Activated naive CD4-positive, alpha-beta T cell treated with anti-CD3 and anti-CD28 coated beads, Interleukin-2, amount 50 U/mL, for 72 hours (primary cell): Measurements from ENCODE around the gene OSBPL9. TPM values are rescaled to one million over a fixed set of nuclear protein-coding genes. Genes with fewer than 3 reads are reported as not detected.
"Not testable (repeated sequence)": the region's sequence is repeated elsewhere in the genome, so short reads cannot be mapped to it uniquely, and the experiment has no call there.

Experiments used
- ATAC-seq, 2 donors: fragments of 150-1000 bp; cut with Tn5 transposase; 2 replicates each; pipeline ENCODE4 v1.10.0; 2021; ENCODE audit warnings: mild to moderate bottlenecking in 2 of 2, moderate library complexity in 2 of 2
- DNase-seq, 2 donors: peaks; one replicate each; pipeline ENCODE4 v3.0.0; 2021 to 2022; ENCODE audit warnings: low spot score in 2 of 2
- H3K27ac Mint-ChIP-seq, 2 donors: one replicate each; pipeline ENCODE4 v1.8.0; 2022; ENCODE audit warnings: mild to moderate bottlenecking in 2 of 2, mixed read lengths in 2 of 2
- H3K36me3 Mint-ChIP-seq, 2 donors: one replicate each; pipeline ENCODE4 v1.8.0; 2022; ENCODE audit warnings: mixed read lengths in 2 of 2
- H3K9me3 Mint-ChIP-seq, 2 donors: one replicate each; pipeline ENCODE4 v1.8.0; 2022; ENCODE audit warnings: mixed read lengths in 2 of 2
- total RNA-seq, 2 donors: library from RNA; stranded (reverse); gene quantifications; one replicate each; pipeline ENCODE4 v1.2.3, GENCODE V29; 2022

Gene OSBPL9
- total RNA-seq, 2 donors from 2014 or later, result 36.1 to 63.4 TPM

DNA sequence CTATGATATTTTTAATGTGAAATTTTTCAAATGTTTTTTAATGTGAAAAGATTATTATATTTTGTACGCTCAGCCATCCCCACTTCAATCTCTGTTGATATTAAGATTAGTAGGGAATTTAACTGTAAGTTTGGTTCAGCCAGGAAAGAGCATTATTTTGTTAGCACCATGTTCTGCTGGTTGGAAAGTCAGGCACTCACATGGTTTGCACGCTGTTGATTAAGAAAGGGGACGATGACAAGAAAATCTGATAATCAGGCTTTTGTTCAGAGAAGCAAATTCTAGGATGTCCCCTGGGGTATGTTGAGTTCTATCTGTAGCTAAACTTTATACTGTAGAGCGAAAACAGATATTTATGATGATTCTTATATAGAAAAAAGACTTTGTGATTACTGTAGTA, 115.1 kb downstream of the OSBPL9 start:
- peaks cover 0 to 5% of the 10 kb centered on the region in 2 donors for H3K36me3 Mint-ChIP-seq
- DNase-seq (no peak), ATAC-seq (no peak)
- H3K9me3 Mint-ChIP-seq, result no peaks in the 10 kb centered on the region
- no peak overlapping the region for H3K27ac Mint-ChIP-seq

DNA sequence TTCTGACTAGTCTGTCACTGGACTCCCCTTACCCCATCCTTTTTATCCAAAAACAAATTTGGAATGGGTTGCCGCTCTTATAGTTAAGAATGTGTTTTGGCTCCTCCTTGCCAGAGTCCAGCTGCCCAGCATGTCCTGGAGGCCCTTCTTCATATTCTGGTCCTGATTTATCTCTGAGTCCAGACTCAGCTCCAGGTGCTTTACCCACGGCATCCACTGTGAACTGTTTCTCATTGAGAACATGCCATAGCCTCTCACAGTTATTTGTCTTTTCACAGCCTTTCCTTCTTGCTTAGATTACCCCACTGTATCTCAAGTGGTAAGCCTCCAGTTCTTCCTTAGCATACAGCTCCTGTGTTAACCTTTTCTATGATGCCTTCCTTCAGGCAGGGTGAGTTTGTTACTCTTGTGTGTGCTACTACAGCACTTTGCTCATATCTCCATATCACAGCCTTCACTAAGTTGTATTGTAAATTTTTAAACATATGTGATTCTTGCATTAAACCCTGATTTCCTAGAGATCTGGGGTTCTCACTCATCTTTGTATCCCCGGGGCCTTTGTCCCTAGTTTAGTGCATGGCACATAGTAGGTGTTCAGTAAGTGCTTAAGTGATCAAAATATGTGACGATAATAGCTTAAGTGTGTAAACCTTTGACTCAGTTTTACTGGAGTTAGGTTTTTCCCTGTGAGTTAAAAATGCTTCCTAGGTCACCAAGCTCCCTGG, 116.0 kb downstream of the OSBPL9 start:
- DNase-seq (no peak), ATAC-seq (no peak)
- Mint-ChIP-seq H3K27ac (no peak overlapping the region), H3K9me3 (no peaks in the 10 kb centered on the region), H3K36me3 (peaks cover 0 to 5% of the 10 kb centered on the region in 2 donors)

DNA sequence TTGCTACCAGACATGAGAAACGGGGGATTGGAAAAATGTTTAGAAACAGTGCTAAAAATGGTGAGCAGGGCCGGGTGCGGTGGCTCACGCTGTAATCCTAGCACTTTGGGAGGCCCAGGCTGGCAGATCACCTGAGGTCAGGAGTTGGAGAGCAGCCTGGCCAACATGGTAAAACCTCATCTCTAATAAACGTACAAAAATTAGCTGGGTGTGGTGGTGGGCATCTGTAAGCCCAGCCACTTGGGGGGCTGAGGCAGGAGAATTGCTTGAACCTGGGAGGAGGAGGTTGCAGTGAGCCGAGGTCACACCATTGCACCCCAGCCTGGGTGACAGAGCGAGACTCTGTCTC, 116.5 kb downstream of the OSBPL9 start:
- H3K27ac Mint-ChIP-seq, H3K36me3 Mint-ChIP-seq, DNase-seq, ATAC-seq, H3K9me3 Mint-ChIP-seq: not testable (repeated sequence)

DNA sequence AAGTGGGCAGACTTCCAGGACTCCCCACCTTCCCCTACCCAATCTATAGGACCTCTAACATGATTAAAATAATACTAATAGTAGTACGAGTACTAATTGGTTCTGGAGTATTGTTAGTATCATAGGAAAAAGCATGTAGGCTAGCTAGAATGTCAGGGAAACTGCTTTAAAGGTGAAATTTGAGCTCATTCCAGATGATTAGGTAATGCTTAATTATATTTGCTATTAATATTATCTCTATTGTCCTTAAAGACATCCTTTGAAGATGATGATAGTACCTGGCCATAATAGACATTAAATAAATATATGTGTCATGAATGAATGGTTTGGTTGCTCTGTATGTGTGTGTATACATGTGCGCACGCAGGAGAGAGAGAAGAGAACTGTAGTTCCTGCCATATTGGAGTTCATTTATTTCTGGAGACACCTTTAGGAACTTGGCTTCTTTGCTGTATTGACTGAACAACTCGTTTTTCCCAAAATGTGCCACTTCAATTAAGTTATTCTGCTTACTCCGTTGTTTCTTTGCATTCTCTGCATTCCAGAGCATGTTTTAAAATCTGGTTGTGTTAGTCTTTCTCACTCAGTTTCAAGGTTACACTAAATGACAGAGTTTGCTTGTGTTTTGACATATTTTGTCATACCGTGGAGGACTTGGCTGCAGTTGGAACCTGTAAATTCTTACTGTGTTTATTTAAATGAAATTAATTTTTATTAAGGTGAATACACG, 117.1 kb downstream of the OSBPL9 start:
- ATAC-seq, result no peak
- no peak for DNase-seq
- Mint-ChIP-seq H3K9me3 (no peaks in the 10 kb centered on the region), H3K27ac (no peak overlapping the region), H3K36me3 (peaks cover 0 to 5% of the 10 kb centered on the region in 2 donors)

DNA sequence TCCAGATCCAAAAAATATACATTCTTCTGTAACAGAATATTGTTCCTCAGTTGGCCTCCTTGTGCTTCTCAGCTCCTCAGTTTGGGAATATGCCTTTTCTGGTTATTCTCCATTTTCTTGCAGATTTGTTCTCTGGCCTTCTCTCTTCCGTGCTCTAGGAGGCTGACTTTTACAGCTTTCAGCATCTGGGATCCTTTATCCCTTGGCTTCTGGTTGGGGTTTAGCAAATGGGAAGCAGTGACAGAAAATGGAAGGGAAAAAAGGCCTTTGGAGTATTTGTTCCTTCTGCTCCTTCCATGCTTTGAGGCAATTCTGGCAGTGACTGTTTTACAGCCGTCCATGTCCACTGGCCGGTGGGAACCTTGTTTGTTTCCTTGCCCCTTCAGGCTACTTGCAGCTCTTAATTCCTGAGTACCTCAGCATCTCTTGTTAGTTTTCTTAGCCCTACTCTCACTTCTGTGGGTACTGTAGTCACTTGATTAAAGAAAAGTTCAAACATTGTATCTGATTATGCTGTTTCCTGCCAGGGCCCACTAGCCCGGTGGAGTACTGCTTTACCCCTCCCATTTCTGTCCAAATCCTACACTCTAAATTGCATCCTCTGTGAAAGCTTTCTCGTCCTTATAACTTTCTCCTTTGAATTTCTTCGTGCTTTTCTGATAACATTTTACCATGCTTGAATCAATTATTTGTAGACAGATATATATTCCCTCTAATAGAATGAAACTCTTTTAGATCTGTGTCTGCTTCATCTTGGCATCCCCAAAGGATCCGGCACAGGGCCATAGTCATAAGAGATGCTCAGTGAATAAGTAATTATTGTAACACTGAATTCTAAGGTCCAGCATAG, 118.2 kb downstream of the OSBPL9 start:
- Mint-ChIP-seq H3K36me3 (no peaks in the 10 kb centered on the region), H3K27ac (peak overlapping the region in 1 of 2 donors; percentile 22), H3K9me3 (no peaks in the 10 kb centered on the region)
- DNase-seq, result no peak
- no peak for ATAC-seq

DNA sequence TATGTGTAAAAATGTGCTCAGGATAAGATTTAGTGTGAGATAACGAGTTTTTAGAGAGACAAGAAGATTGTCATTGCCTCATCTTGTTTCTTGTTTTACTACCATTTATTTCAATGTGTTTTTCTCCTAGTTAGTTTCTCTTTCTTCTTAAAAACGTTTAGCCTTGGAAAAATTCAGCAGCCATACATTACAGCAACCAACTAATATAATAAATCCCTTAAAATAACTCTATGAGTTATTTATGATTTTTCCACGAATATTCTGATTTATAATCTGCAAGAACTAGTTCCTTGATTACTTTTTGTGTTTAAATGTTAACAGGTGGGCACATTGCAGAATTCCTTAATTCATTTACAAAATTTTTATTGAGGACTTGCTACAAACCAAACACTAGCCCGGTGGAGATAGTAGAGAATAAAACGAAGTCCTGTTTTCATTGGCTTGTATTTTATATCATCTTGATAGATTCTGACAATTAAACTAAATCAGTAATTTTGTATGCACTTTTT, 118.9 kb downstream of the OSBPL9 start:
- DNase-seq (no peak), ATAC-seq (no peak)
- no peaks in the 10 kb centered on the region for H3K36me3 Mint-ChIP-seq
- no peak overlapping the region for H3K27ac Mint-ChIP-seq
- H3K9me3 Mint-ChIP-seq, result no peaks in the 10 kb centered on the region

DNA sequence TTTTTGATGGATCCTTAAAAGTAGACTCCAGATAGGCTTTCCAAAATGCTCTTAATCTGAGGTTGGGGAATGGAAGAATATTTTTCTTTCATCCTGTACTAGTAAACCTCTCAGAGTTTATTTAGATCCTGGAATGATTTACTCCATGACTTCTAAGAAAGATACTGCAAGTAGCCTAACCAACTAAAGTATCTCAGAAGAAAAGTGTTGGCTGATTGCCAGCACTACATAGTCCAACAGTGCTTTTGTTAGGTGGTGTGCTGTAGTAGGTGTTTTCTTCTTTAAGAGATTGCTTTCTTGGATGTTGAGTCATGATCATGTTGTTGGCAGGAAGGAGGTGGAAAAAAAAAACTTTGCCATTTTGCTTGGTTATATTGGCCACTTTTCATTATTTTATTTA, 119.8 kb downstream of the OSBPL9 start:
- ATAC-seq (peak in 1 of 2 donors; percentile 49), DNase-seq (no peak)
- Mint-ChIP-seq H3K36me3 (no peaks in the 10 kb centered on the region), H3K9me3 (no peaks in the 10 kb centered on the region), H3K27ac (no peak overlapping the region)

DNA sequence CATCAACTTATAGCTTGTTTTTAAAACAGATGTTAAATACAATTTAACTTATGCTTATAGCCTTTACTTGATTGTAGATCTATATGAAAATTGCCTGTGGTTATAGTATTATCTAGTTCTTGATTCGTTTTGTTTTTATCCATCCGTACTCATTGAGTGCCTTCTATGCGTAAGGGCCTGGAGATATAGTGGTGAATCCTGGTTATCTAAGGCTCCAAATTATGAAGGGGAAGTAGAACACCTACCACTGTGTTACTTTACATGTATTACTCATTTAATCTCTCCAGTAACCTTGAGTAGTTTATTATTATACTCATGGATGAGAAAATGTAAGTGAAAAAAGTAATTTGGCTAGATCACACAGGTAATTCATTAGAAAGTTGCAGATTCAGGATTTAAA, 121.8 kb downstream of the OSBPL9 start:
- ATAC-seq, result no peak
- Mint-ChIP-seq H3K27ac (no peak overlapping the region), H3K9me3 (no peaks in the 10 kb centered on the region), H3K36me3 (no peaks in the 10 kb centered on the region)
- DNase-seq, result no peak

DNA sequence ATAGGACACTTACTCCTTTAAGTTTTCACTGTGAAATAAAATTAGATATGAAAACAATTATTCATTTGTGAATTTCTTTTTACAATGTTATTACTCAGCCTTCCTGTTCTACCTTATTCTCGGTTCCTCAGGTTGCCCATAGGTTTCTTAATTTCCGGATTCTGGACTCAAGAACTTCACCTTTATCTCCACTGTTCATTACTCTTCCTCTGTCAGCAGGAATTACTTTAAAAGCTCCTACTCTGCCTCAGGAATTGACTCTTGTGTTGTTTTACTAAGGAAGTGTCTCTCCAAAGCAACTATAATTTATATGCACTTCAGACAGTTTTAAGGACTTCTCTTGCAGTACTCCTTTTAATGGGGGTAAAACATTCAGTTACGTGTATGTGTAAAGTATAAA, 123.8 kb downstream of the OSBPL9 start:
- Mint-ChIP-seq H3K9me3 (no peaks in the 10 kb centered on the region), H3K36me3 (no peaks in the 10 kb centered on the region), H3K27ac (no peak overlapping the region)
- ATAC-seq (peak in 1 of 2 donors; percentile 57), DNase-seq (no peak)

DNA sequence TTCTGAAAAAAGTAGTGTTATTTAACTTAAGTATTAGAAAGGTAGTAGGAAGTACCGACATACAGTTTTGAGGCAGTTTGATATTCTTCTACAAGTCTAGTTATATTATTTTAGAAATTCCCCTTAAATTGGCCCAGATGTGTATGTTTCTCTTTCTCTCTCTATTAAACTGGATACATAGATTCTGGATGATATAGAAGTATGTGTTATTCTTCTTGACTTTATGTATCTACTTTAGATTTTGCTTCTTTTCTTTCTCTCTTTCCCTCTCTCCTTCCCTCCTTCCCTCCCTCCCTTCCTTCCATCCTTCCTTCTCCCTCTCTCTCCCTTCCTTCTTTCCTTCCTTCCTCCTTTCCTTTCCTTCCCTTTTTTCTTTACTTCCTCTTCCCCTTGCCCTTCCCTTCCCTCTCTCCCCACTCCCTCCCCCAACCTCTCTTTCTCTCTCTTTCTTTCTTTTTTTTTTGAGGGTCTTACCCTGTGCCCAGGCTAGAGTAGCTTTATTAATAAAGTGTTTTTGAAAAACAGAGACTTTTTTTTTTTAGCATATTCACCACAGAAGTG, 124.3 kb downstream of the OSBPL9 start:
- ATAC-seq (no peak), DNase-seq (no peak)
- no peak overlapping the region for H3K27ac Mint-ChIP-seq
- no peaks in the 10 kb centered on the region for H3K36me3 Mint-ChIP-seq
- H3K9me3 Mint-ChIP-seq, result no peaks in the 10 kb centered on the region

DNA sequence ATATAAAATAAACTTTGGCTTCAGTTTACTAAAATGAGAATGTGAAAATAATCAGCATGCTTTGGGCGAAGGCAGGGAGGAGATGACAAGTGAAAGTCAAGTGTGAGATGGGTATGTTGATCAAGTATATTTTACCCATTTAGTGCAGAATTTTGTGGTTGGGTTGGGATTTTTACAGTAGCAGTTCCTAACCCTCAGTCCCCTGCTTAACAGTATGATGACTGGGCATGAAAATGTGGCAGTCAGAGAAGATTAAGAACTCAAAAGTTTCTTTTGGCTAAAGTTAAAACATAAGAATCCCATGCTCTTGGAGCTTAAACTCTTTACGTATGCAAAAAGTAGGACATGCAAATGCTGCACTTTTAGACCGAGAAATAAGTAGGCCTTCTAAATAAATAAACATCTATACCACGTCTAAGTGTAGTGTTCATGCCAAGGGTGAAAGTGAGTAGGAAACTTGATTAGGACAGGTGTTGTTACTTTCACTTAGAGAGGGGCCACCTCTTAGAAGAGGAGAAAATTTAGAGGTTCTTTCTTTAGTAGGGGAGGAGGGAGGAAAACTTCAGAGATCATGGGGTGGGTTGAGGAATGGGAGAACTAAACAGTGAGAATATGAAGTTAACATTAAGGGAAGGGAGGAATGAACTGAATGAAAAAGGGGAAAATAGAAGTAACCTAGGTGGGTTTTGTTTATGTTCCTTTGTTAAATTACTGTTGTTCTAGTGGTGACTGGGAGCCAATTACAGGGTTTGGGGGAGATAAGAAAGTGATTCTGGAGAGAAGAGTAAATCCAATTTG, 127.8 kb downstream of the OSBPL9 start:
- no peak for ATAC-seq
- H3K27ac Mint-ChIP-seq, result no peak overlapping the region
- no peaks in the 10 kb centered on the region for H3K36me3 Mint-ChIP-seq
- H3K9me3 Mint-ChIP-seq, result no peaks in the 10 kb centered on the region
- no peak for DNase-seq

DNA sequence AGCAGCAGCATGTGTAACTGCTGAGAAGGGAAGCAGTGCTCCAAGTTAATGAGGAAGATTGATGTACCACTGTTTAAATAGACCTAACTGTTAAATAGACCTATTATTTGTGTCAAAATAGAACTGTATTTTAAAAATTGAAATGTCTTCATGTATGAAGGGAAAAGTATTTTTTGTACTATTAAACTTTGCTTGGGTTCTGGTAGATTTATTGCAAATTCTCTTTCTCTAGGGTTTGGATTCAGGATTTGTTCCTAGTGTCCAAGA, 128.3 kb downstream of the OSBPL9 start:
- ATAC-seq, result no peak
- H3K27ac Mint-ChIP-seq, result no peak overlapping the region
- no peaks in the 10 kb centered on the region for H3K9me3 Mint-ChIP-seq
- no peaks in the 10 kb centered on the region for H3K36me3 Mint-ChIP-seq
- no peak for DNase-seq

DNA sequence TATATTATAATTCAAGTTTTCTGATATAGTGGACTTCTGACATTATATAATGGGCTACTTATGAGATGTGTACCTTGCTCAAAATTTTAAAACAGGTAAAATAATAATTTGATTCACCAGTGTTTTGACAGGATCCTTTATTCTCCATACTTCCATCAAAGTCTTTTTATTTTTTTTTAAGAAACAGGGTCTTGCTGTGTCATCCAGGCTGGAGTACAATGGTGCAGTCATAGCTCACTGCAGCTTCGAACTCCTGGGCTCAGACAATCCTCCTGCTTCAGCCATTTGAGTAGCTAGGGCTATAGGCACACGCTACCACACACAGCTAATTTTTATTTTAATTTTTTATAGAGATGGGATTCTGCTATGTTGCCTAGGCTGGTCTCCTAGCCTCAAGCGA, 132.3 kb downstream of the OSBPL9 start:
- Mint-ChIP-seq H3K36me3 (peaks cover 5 to 9% of the 10 kb centered on the region in 2 donors), H3K9me3 (no peaks in the 10 kb centered on the region), H3K27ac (no peak overlapping the region)
- no peak for ATAC-seq
- no peak for DNase-seq

DNA sequence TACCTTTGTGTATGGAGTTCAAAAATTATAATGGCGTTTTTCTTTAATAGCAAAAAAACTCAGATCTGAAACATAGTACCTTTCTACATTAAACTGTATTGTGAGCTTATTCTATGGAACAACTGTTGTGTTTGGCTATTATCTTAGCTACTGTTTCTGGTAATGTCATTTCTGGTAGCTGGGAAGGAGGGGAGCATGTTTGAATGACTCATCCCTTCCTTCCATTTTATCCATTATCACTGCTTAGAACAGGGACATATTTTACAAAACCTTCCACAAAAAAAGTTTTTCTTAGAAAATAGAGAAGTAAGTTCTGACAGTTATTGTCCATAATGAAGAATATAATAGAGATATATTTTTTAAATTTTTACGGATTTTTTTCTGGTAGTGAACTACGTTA, 133.3 kb downstream of the OSBPL9 start:
- no peak for ATAC-seq
- Mint-ChIP-seq H3K9me3 (no peaks in the 10 kb centered on the region), H3K36me3 (peaks cover 5 to 15% of the 10 kb centered on the region in 2 donors), H3K27ac (no peak overlapping the region)
- no peak for DNase-seq

DNA sequence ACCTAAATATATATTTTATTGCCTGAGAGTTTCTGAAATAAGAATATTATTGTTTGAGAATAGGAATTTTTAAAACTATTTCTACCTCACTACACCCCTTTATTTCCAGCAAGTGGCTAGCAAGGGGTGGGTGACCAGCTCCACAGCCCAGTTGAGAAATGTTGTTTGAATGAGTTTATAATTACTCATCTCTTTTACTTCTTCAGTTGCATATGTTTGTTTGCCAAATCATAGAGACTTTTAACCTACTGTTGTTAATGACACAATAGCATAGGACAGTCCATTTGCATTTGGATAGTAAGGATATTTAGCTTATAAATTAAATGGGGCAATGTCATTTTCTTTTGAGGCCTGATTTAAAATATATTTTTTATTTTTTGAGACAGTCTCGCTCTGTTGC, 133.8 kb downstream of the OSBPL9 start:
- ATAC-seq, result no peak
- peaks cover 5 to 20% of the 10 kb centered on the region in 2 donors for H3K36me3 Mint-ChIP-seq

More for the DNA sequence above, 133.8 kb downstream of the OSBPL9 start:
- no peak for DNase-seq
- Mint-ChIP-seq H3K9me3 (no peaks in the 10 kb centered on the region), H3K27ac (no peak overlapping the region)
